ENCODE results near the gene ARHGEF28. TPM values are rescaled to one million over a fixed set of nuclear protein-coding genes. Genes with fewer than 3 reads are reported as not detected.

ARHGEF28 gene
- polyA plus RNA-seq, 1 experiment, result 8.8 TPM

DNA sequence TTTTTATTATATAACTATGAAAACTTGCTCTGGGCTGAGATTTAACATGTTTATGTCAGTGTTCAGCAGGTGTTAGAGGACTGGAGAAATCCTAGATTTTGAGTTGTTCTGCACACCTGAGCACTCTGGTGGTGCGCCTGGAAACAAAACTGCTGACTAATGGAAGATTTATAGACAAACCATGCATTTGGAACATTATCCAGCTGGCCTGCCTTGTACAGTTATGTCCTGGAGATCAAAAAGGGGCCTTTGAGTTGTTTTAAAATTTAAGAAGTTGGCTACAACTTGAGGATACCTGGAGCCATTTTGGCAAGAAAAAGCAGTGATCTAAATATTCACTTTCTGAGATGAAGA is 5.7 kb upstream of the ARHGEF28 start:
- CTCF ChIA-PET, result no interaction called here
- DNase-seq (ENCODE audit: low read depth, low spot score), result no peak
- Histone ChIP-seq H3K27ac (ENCODE audit: low read depth, low read length) (no peak overlapping the region), H3K4me3 (ENCODE audit: low read depth, low read length) (no peak overlapping the region), H3K9me3 (ENCODE audit: control insufficient read depth, insufficient read depth, low read length) (no peaks in the 10 kb centered on the region), H3K27me3 (ENCODE audit: control insufficient read depth, insufficient read depth, low read length) (no peaks in the 10 kb centered on the region)
- TF ChIP-seq, protein P1, sequence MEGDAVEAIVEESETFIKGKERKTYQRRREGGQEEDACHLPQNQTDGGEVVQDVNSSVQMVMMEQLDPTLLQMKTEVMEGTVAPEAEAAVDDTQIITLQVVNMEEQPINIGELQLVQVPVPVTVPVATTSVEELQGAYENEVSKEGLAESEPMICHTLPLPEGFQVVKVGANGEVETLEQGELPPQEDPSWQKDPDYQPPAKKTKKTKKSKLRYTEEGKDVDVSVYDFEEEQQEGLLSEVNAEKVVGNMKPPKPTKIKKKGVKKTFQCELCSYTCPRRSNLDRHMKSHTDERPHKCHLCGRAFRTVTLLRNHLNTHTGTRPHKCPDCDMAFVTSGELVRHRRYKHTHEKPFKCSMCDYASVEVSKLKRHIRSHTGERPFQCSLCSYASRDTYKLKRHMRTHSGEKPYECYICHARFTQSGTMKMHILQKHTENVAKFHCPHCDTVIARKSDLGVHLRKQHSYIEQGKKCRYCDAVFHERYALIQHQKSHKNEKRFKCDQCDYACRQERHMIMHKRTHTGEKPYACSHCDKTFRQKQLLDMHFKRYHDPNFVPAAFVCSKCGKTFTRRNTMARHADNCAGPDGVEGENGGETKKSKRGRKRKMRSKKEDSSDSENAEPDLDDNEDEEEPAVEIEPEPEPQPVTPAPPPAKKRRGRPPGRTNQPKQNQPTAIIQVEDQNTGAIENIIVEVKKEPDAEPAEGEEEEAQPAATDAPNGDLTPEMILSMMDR (IDR thresholded peaks at IDR 0.05; ENCODE audit: low read depth, low read length), result no peak
- POLR2A ChIA-PET, result no interaction called here

DNA sequence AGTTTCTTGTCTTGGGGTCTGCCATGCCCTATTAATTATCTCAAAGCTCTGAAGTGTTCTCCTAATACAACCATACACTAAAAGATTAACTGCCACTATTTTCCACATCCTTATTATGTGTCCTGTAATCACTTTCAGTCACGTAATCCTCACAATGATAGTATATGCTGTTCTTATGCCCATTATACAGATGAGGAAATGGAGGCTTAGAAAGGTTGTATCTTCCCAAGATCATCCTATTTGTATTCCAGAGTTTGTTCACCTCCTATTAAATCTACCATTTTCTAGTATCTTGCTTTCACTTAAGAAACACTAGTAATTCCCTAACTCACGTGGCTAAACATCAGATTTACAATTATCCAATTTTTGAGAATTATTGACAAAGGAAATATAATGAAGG is 2.9 kb upstream of the ARHGEF28 start:
- Histone ChIP-seq H3K4me3 (ENCODE audit: low read depth, low read length) (no peak overlapping the region), H3K27ac (ENCODE audit: low read depth, low read length) (no peak overlapping the region), H3K9me3 (ENCODE audit: control insufficient read depth, insufficient read depth, low read length) (no peaks in the 10 kb centered on the region), H3K27me3 (ENCODE audit: control insufficient read depth, insufficient read depth, low read length) (no peaks in the 10 kb centered on the region)
- DNase-seq (ENCODE audit: low read depth, low spot score), result no peak
- POLR2A ChIA-PET, result no interaction called here
- CTCF ChIA-PET, result no interaction called here
- TF ChIP-seq, protein P1 (IDR thresholded peaks at IDR 0.05; ENCODE audit: low read depth, low read length), result no peak

DNA sequence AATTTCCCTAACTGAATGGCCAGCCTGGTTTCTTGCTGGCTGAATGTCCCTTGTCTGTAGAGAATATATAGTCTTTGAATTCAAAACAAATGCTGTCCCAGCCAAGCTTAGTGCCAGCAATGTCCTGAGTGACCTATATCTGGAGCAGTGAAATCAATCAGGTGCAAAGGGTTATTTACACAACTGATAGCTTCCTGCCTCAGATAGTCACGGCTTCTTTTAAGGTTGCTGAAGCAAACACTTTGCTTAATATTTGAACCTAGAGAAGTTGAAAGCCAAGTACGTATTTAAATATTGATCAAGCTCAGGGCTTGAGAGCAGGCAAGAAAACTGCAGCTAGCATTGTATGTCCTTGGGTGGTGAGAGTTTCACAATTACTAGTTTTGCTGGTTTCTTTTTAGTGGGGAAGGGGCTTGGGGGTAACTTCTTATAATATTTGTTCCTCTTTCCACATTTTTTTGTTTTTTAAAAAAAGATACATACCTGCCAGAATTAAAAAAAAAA is 2.0 kb upstream of the ARHGEF28 start:
- CTCF ChIA-PET, result no interaction called here
- Histone ChIP-seq H3K9me3 (ENCODE audit: control insufficient read depth, insufficient read depth, low read length) (no peaks in the 10 kb centered on the region), H3K4me3 (ENCODE audit: low read depth, low read length) (no peak overlapping the region), H3K27ac (ENCODE audit: low read depth, low read length) (no peak overlapping the region), H3K27me3 (ENCODE audit: control insufficient read depth, insufficient read depth, low read length) (no peaks in the 10 kb centered on the region)
- no peak for DNase-seq (ENCODE audit: low read depth, low spot score)
- POLR2A ChIA-PET, result no interaction called here
- TF ChIP-seq, protein P1 (IDR thresholded peaks at IDR 0.05; ENCODE audit: low read depth, low read length), result no peak

DNA sequence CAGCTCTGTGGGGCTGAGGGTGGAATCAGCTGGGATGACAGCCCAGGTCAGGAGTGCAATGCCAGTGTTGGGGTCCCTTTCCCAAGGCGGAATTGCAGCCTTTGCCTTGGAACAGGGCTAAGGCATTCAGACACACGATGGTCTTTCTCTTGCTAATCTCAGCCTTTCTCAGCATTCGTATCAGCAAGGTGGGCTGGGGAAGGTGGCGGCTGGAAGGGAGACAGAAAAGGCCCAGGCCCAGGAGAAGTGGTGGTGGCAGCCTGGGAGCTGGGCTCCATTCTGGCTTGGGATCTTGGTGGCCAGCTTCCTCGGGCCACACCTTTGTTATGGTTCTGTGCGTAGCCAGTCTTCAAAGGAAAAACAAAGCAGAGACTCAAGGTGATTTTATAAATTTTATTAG is 1.1 kb upstream of the ARHGEF28 start:
- Histone ChIP-seq H3K9me3 (ENCODE audit: control insufficient read depth, insufficient read depth, low read length) (no peaks in the 10 kb centered on the region), H3K4me3 (ENCODE audit: low read depth, low read length) (no peak overlapping the region), H3K27me3 (ENCODE audit: control insufficient read depth, insufficient read depth, low read length) (no peaks in the 10 kb centered on the region), H3K27ac (ENCODE audit: low read depth, low read length) (no peak overlapping the region)
- ChIA-PET CTCF (interaction anchor here (0.6 to 1.1 kb wide), 6 partner anchors 12 to 1015 kb away, joined by 3 to 5 read pairs (median 3); no protein-coding TSS in a partner anchor), POLR2A (no interaction called here)
- DNase-seq (ENCODE audit: low read depth, low spot score), result no peak
- TF ChIP-seq, protein P1 (IDR thresholded peaks at IDR 0.05; ENCODE audit: low read depth, low read length), result no peak

DNA sequence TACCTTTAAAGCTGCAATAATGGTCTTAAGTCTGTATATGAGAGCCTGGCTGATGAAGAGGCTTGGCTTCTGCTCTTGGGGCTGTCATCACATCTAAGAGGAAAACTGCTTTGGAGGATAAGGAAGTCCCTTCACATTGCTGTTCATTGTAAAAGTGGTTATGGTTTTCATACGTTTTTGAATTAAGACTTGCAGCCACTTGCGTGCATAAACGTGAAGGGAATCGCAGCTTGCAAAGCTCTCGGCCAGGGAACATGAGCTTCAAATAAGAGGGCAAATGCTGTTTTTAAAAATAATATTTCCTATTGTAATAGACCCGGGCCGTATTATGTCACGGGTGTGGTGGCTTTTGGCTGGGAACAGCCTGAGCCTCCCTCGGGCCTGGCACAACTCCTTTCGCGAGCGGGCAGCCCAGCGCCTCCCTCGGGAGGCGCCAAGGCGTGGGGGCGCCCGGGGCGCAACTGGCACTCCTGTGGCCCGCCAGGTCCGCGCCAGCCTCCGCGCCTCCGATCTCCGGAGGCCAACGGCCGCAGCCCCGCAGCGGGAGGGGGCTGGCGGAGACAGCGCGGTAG is 538 bp upstream of the ARHGEF28 start:
- POLR2A ChIA-PET, result interaction anchor here (0.6 to 1.3 kb wide), 3 partner anchors 35 to 184 kb away, joined by 3 to 4 read pairs (median 3); no protein-coding TSS in a partner anchor
- no peaks in the 10 kb centered on the region for H3K27me3 ChIP-seq (ENCODE audit: control insufficient read depth, insufficient read depth, low read length)
- peak overlapping the region; percentile 84 for H3K4me3 ChIP-seq (ENCODE audit: low read depth, low read length)
- no peak for DNase-seq (ENCODE audit: low read depth, low spot score)
- no peak overlapping the region for H3K27ac ChIP-seq (ENCODE audit: low read depth, low read length)
- H3K9me3 ChIP-seq (ENCODE audit: control insufficient read depth, insufficient read depth, low read length), result no peaks in the 10 kb centered on the region
- CTCF ChIA-PET, result interaction anchor here (0.6 to 1.1 kb wide), 5 partner anchors 11 to 173 kb away, joined by 3 to 5 read pairs (median 3); no protein-coding TSS in a partner anchor
- TF ChIP-seq, protein P1 (IDR thresholded peaks at IDR 0.05; ENCODE audit: low read depth, low read length), result no peak

Measured in AG04450 (cell line).